Astrocyte of the spinal cord (primary cell): Measurements from ENCODE around the gene PELI2.

Experiments
- DNase-seq: peaks from one replicate; pipeline ENCODE4 v3.0.0; 2011; ENCODE audit warnings: low read depth, low spot score
- H3K4me3 ChIP-seq: 2 replicates; pipeline ENCODE4 v1.5.1; 2011; ENCODE audit warnings: low read depth, mild to moderate bottlenecking, low read length, moderate library complexity
- in situ Hi-C: cut with HindIII; loops from 2 replicates; pipeline ENCODE4 v1.10.0; 2017; ENCODE audit warnings: low sequenced_read_pairs
- TF ChIP-seq, protein P1 (sequence below): IDR thresholded peaks from 2 replicates; pipeline ENCODE4 v1.5.1; 2012; ENCODE audit warnings: low read depth, mild to moderate bottlenecking, low read length, inconsistent platforms

The PELI2 gene

DNA sequence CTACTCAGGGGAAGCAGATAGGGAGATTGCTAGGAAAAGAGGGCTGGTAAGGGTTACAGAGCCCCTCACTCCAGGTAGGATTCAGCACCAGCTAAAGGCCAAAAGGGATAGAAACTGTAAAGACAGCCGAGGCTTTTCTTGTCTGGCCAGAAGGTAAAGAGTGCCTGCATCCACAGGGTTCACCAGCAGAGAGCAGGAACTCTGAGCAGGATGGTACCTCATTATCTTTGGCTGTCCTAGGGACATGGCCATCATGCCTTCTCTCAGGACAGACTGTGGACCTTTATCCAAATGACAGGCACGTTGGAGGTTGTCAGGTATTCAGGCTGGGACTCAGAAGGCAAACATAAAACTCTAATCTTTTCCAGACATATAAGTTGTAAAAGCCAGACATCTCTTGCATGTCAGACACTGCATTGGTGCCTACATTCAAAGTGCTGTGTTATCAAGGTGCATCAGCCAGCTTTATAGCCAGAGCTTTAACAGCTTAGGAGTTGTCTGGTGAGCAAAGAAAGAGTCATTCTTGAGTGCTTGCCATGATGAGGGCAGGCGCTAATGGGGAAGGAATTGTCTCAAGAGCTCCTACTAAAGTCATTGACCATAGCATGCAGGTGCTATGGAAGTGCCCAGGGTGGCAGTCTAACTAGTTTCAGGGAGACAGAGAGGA lies 89.5 kb downstream of the PELI2 start:
- DNase-seq: no peak
- TF ChIP-seq, protein P1, sequence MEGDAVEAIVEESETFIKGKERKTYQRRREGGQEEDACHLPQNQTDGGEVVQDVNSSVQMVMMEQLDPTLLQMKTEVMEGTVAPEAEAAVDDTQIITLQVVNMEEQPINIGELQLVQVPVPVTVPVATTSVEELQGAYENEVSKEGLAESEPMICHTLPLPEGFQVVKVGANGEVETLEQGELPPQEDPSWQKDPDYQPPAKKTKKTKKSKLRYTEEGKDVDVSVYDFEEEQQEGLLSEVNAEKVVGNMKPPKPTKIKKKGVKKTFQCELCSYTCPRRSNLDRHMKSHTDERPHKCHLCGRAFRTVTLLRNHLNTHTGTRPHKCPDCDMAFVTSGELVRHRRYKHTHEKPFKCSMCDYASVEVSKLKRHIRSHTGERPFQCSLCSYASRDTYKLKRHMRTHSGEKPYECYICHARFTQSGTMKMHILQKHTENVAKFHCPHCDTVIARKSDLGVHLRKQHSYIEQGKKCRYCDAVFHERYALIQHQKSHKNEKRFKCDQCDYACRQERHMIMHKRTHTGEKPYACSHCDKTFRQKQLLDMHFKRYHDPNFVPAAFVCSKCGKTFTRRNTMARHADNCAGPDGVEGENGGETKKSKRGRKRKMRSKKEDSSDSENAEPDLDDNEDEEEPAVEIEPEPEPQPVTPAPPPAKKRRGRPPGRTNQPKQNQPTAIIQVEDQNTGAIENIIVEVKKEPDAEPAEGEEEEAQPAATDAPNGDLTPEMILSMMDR: no peak
- in situ Hi-C loops: no loop called here
- no peak overlapping the region for H3K4me3 ChIP-seq

DNA sequence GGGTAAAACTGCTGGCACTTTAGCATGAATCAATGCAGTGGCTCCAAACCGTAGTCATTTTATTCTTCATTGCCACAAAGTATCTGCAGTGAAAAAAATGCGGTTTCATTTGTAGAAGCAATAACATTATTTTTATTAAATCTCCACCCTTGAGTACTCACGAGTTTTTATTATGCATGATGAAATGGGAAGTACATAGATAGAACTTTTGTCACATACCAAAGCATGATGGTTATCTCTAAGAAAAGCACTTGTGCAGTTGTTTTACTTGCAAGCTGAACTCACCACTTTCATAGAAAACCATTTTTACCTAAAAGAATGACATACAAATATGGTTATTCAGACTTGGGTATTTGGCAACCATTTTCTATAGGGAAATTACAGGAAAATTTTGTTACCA lies 90.3 kb downstream of the PELI2 start:
- in situ Hi-C loops: no loop called here
- no peak for DNase-seq
- TF ChIP-seq, protein P1: no peak
- no peak overlapping the region for H3K4me3 ChIP-seq

DNA sequence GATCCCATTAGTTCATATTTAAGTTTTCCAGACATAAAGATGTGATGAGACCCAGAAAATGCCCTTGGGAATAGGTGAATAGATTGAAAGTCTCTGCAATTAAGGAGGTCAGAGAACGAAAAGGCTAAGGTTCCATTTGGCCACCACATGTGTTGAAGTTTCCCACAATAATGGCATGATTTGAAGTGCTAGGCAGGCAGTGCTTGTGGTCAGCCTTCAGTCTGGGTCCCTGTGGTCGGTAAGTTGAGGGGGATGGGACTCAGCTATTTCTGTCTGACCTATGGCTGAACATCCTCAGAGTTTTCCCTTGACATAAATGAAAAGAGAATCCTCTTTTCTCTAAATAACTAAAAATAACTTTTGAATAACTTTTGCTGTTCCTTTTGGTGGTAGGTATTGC lies 92.4 kb downstream of the PELI2 start:
- TF ChIP-seq, protein P1: no peak
- no peak for DNase-seq
- in situ Hi-C loops: no loop called here
- H3K4me3 ChIP-seq: no peak overlapping the region

DNA sequence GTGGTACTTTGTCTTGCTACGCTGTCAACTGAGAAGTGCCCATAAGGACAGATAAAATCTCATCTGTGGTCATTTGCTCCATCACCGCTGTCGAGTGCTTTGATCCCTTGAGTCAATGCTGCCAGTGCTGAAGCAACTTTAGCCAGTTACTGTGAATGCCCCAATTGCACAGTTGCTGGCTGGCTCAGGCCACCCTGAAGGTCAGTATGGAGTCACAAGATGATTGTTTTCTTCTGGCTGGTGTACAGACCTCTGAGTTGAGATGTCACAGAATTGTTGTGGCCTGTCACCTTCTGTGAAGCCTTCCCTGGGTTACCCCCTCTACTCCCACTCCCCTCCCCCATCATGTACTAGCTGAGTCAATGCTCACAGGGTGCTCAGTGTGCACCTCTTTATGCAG lies 92.9 kb downstream of the PELI2 start:
- H3K4me3 ChIP-seq: no peak overlapping the region
- no peak for DNase-seq
- TF ChIP-seq, protein P1: no peak
- in situ Hi-C loops: no loop called here

DNA sequence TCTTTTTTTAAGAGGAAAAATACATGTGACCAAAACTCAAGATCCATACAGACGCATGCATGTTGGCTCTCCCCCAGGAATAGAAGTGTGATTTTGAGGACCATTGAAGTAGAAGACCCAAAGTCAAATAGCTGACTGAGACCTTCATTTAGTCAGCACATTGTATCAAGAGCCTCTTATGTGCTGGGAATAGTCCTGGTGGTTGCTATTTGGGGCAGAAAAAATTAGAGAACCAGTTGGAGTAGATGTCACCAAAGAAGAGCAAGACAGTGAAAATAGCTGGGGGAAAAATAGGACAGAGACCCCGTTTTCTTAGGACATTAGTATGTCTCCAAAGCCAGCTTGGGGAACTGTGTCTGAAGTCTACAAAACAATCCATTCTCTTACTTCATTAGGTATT lies 93.6 kb downstream of the PELI2 start:
- no peak for DNase-seq
- in situ Hi-C loops: no loop called here
- H3K4me3 ChIP-seq: no peak overlapping the region
- TF ChIP-seq, protein P1: no peak

DNA sequence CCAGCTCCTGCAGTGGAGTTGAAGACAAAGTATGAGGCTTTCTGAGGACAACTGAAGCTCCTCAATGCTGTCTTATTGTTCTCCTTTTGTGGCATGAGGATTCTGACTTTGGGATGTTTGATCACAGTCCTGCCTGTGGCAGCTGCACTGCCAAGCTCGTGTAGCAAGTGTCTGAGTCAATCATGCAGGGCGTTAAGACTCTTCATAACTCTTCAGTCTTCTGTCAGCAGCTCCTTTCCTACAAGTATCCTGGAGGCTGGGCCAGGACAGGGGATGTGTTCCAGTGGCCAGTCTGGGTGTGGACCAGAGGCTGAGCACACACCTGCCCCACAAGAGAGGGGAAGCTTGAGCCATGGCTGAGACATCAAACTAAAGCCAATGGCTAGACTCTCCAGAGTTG lies 94.3 kb downstream of the PELI2 start:
- in situ Hi-C loops: no loop called here
- H3K4me3 ChIP-seq: no peak overlapping the region
- TF ChIP-seq, protein P1: no peak
- DNase-seq: no peak
